ENCODE data around the gene TUBB1. TPM values are rescaled to one million over a fixed set of nuclear protein-coding genes. Genes with fewer than 3 reads are reported as not detected.

TUBB1 gene
- total RNA-seq, 1 experiment from 2014 or later, result not detected

DNA sequence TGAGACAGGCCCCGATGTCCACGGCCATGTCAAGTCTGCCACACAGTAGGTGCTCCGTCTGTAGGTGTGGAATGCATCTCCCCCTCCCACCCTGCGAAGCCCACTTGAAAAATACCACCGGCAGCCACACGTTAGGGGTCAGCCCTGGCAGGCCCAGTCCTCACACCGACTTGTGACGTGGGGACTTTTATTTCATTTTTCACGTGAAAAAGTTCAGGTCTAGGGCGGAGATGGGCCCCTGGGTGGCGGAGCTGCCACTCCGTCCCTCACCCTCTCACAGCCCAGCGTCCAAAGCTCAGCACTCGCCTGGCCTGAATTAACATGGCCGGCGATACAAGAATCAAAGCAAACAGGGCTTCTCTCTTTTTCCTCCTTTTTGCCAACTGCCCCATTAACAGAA, 3.8 kb upstream of the TUBB1 start:
- BruUV-seq (replicated peaks), result no TSS peak
- H3K4me1 ChIP-seq (ENCODE audit: insufficient read depth, low read length, poor library complexity, severe bottlenecking), result peaks cover 2% of the 10 kb centered on the region
- H3K27me3 ChIP-seq (replicated peaks; ENCODE audit: insufficient read depth, low read depth, low read length, poor library complexity), result no peaks in the 10 kb centered on the region
- TF ChIP-seq EZH2 (IDR thresholded peaks at IDR 0.05; ENCODE audit: borderline replicate concordance, low read depth, low read length, poor library complexity, severe bottlenecking), result no peak
- TF ChIP-seq, protein P1, sequence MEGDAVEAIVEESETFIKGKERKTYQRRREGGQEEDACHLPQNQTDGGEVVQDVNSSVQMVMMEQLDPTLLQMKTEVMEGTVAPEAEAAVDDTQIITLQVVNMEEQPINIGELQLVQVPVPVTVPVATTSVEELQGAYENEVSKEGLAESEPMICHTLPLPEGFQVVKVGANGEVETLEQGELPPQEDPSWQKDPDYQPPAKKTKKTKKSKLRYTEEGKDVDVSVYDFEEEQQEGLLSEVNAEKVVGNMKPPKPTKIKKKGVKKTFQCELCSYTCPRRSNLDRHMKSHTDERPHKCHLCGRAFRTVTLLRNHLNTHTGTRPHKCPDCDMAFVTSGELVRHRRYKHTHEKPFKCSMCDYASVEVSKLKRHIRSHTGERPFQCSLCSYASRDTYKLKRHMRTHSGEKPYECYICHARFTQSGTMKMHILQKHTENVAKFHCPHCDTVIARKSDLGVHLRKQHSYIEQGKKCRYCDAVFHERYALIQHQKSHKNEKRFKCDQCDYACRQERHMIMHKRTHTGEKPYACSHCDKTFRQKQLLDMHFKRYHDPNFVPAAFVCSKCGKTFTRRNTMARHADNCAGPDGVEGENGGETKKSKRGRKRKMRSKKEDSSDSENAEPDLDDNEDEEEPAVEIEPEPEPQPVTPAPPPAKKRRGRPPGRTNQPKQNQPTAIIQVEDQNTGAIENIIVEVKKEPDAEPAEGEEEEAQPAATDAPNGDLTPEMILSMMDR (conservative IDR thresholded peaks at IDR 0.05; ENCODE audit: low read depth, low read length), result no peak
- no peak for DNase-seq (ENCODE audit: low spot score)
- no peak overlapping the region for H3K4me3 ChIP-seq (ENCODE audit: low read depth, low read length, poor library complexity, severe bottlenecking)
- ChIA-PET CTCF (no interaction called here), POLR2A (ENCODE audit: low non-redundant PET) (no interaction called here)
- no peak overlapping the region for H3K27ac ChIP-seq (ENCODE audit: low read depth, low read length, poor library complexity, severe bottlenecking)
- intact Hi-C loops (cut with micrococcal nuclease; ENCODE audit: unreplicated experiment), result no loop called here
- no peaks in the 10 kb centered on the region for H3K36me3 ChIP-seq (ENCODE audit: insufficient read depth, low read length, poor library complexity, severe bottlenecking)
- no peaks in the 10 kb centered on the region for H3K9me3 ChIP-seq (ENCODE audit: low read depth, low read length, poor library complexity, severe bottlenecking)

DNA sequence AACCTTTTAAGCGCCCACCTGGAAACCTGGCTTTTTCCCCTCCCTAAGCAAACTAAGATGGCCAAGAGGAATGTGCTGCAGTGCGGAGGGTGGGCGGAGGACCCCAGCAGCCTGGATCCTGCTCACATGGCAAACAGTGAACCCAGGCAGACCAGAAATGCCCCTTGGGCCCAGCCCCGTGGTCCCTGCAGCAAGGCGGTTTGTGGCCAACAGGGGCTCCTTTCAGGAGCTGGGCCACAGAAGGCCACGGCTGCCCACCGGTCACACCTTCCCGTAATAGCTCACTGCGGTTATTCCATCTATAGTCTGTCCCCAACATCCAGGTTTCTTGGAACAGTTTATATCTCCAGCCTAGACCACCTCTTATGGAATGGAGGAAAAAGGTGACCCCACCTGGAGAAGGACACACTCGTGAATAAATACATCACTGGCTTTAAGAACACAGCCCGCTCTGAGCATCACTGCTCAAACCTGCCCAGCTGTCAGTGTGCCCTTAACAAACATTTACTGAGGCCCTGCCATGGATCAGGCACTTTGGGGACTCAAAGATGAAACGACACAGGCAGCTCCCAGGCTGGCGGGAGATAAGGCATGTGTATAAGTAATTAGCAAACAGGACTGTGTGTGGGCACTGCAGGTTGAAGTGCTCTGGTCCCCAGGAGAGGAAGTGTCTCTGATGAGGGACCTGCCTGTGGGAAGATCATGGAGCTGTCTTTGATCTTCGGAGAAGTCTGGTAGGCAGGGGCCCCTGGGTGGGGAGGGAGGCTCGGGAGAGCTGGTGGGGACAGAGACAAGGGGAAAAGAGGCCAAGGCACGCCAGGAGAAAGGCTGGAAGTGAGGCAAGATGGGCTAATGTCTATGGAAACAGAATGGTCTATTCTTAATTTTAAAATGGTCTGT, 3.2 kb upstream of the TUBB1 start:
- no peak for DNase-seq (ENCODE audit: low spot score)
- H3K9me3 ChIP-seq (ENCODE audit: low read depth, low read length, poor library complexity, severe bottlenecking), result no peaks in the 10 kb centered on the region
- intact Hi-C loops (cut with micrococcal nuclease; ENCODE audit: unreplicated experiment), result no loop called here
- ChIA-PET CTCF (no interaction called here), POLR2A (ENCODE audit: low non-redundant PET) (interaction anchor here (1.0 kb wide), 1 partner anchor 29 kb away, joined by 3 read pairs; no protein-coding TSS in a partner anchor)
- no peaks in the 10 kb centered on the region for H3K27me3 ChIP-seq (replicated peaks; ENCODE audit: insufficient read depth, low read depth, low read length, poor library complexity)
- no peaks in the 10 kb centered on the region for H3K36me3 ChIP-seq (ENCODE audit: insufficient read depth, low read length, poor library complexity, severe bottlenecking)
- no peak overlapping the region for H3K27ac ChIP-seq (ENCODE audit: low read depth, low read length, poor library complexity, severe bottlenecking)
- H3K4me1 ChIP-seq (ENCODE audit: insufficient read depth, low read length, poor library complexity, severe bottlenecking), result peaks cover 7% of the 10 kb centered on the region
- no peak overlapping the region for H3K4me3 ChIP-seq (ENCODE audit: low read depth, low read length, poor library complexity, severe bottlenecking)
- no TSS peak for BruUV-seq (replicated peaks)
- TF ChIP-seq, protein P1 (conservative IDR thresholded peaks at IDR 0.05; ENCODE audit: low read depth, low read length), result no peak
- TF ChIP-seq EZH2 (IDR thresholded peaks at IDR 0.05; ENCODE audit: borderline replicate concordance, low read depth, low read length, poor library complexity, severe bottlenecking), result no peak

DNA sequence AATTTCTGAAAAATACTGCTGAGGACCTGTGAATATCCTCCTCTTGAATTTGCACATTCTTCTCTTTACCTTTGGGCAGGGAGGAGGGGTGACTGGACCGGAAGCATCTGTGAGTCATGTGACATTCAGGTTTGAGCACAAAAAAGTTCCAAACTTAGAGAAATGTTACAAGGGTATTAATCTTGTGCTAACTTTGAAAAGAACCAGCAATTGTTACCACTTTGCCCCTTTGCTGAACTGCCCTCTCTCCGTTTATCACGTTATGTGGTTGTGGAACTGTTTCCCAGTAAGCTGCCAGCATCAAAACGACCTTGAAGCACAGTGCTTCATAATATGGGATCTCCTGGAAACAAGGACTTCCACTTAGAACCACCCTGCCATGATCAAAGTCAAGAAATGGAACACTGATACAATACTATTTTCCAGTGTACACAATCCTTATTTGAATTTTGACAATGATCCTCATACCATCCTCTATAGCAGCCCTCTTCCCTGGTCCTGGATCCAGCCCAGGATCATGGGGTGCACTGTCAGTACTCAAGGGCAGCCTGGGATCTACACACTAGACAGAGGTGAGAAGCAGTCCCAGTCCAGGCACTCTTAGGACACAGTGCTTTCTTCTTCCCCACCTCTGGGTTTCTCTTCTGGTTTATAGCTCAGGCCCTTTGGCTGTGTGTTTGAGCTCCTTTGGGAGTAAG, 2.3 kb upstream of the TUBB1 start:
- Histone ChIP-seq H3K4me3 (ENCODE audit: low read depth, low read length, poor library complexity, severe bottlenecking) (no peak overlapping the region), H3K4me1 (ENCODE audit: insufficient read depth, low read length, poor library complexity, severe bottlenecking) (peaks cover 15% of the 10 kb centered on the region), H3K27ac (ENCODE audit: low read depth, low read length, poor library complexity, severe bottlenecking) (no peak overlapping the region), H3K9me3 (ENCODE audit: low read depth, low read length, poor library complexity, severe bottlenecking) (no peaks in the 10 kb centered on the region), H3K27me3 (replicated peaks; ENCODE audit: insufficient read depth, low read depth, low read length, poor library complexity) (no peaks in the 10 kb centered on the region), H3K36me3 (ENCODE audit: insufficient read depth, low read length, poor library complexity, severe bottlenecking) (no peaks in the 10 kb centered on the region)
- TF ChIP-seq, protein P1 (conservative IDR thresholded peaks at IDR 0.05; ENCODE audit: low read depth, low read length), result no peak
- TF ChIP-seq EZH2 (IDR thresholded peaks at IDR 0.05; ENCODE audit: borderline replicate concordance, low read depth, low read length, poor library complexity, severe bottlenecking), result no peak
- DNase-seq (ENCODE audit: low spot score), result no peak
- intact Hi-C loops (cut with micrococcal nuclease; ENCODE audit: unreplicated experiment), result no loop called here
- CTCF ChIA-PET, result no interaction called here
- no TSS peak for BruUV-seq (replicated peaks)
- POLR2A ChIA-PET (ENCODE audit: low non-redundant PET), result interaction anchor here (1.0 kb wide), 1 partner anchor 30 kb away, joined by 3 read pairs; no protein-coding TSS in a partner anchor

All from A673 (cell line).